ENCODE data around the gene FAM47B.

DNA sequence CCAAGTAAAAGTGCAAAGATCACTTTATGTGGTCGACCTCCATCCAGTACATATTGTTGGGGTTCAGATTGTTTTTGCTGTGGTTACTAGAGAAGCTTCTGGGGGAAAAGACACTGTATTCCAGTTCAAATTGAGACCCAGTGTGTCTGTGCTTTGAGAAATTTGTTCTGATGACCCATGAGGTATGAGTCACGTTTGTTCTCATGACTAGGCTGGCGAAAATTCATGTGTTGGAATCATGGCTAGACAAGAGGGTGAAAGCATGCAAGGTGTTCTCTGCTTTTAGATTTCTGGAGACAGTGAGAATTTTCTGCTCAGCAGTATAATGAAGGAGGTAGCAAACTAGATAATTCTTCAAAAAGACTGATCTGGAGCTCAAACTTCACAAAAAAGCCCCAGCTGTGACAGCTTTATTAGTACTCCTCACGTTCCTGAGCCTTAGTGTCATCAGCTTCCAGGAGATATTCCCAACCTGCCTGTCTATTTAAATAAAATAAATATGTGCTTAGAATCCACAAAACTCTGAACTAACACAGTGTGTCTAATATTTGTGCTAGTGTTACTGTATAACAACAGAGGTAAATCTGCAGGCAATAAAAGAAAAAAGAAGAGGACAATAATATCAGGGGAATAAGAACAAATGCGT lies 24.4 kb upstream of the FAM47B start:
- TF ChIP-seq POLR2A (IDR thresholded peaks at IDR 0.05) = no peak
- TF ChIP-seq, protein P1, sequence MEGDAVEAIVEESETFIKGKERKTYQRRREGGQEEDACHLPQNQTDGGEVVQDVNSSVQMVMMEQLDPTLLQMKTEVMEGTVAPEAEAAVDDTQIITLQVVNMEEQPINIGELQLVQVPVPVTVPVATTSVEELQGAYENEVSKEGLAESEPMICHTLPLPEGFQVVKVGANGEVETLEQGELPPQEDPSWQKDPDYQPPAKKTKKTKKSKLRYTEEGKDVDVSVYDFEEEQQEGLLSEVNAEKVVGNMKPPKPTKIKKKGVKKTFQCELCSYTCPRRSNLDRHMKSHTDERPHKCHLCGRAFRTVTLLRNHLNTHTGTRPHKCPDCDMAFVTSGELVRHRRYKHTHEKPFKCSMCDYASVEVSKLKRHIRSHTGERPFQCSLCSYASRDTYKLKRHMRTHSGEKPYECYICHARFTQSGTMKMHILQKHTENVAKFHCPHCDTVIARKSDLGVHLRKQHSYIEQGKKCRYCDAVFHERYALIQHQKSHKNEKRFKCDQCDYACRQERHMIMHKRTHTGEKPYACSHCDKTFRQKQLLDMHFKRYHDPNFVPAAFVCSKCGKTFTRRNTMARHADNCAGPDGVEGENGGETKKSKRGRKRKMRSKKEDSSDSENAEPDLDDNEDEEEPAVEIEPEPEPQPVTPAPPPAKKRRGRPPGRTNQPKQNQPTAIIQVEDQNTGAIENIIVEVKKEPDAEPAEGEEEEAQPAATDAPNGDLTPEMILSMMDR (IDR thresholded peaks at IDR 0.05) = no peak
- TF ChIP-seq EP300 (IDR thresholded peaks at IDR 0.05) = no peak

All from ovary (tissue), 3 donors.